GM23248 (cell line): ENCODE data around the gene GOSR1. TPM values are rescaled to one million over a fixed set of nuclear protein-coding genes. Genes with fewer than 3 reads are reported as not detected.
A peak's percentile ranks its signal among the peaks of the same experiment; 100 is the strongest.
"Not testable (repeated sequence)": the region's sequence is repeated elsewhere in the genome, so short reads cannot be mapped to it uniquely, and the experiment has no call there.

Source experiments
- DNase-seq: peaks from one replicate; pipeline ENCODE4 v3.0.0-alpha.2; 2015
- H2AFZ ChIP-seq: fragments of 200-600 bp; sonication (generic); 2 replicates; pipeline ENCODE4 v1.6.1; 2016; ENCODE audit warnings: antibody characterized with exemption
- H3F3A ChIP-seq: fragments of 200-600 bp; sonication (generic); 2 replicates; pipeline ENCODE4 v1.6.1; 2016; ENCODE audit warnings: mild to moderate bottlenecking, antibody characterized with exemption, mixed run types; ENCODE audit not compliant: insufficient read depth
- H3K27ac ChIP-seq: fragments of 200-600 bp; sonication (generic); 2 replicates; pipeline ENCODE4 v1.5.1; 2016; ENCODE audit warnings: mild to moderate bottlenecking
- H3K27me3 ChIP-seq: fragments of 200-600 bp; sonication (generic); replicated peaks from 2 replicates; pipeline ENCODE4 v1.6.1; 2016; ENCODE audit warnings: mild to moderate bottlenecking; ENCODE audit not compliant: insufficient read depth
- H3K36me3 ChIP-seq: fragments of 200-600 bp; sonication (generic); 2 replicates; pipeline ENCODE4 v1.6.1; 2016; ENCODE audit warnings: low read depth, mild to moderate bottlenecking
- H3K4me1 ChIP-seq: fragments of 200-600 bp; sonication (generic); 2 replicates; pipeline ENCODE4 v1.6.1; 2016; ENCODE audit warnings: mild to moderate bottlenecking; ENCODE audit not compliant: insufficient read depth
- H3K4me2 ChIP-seq: fragments of 200-600 bp; sonication (generic); one replicate; pipeline ENCODE4 v1.6.1; 2016; ENCODE audit warnings: mild to moderate bottlenecking; ENCODE audit not compliant: unreplicated experiment
- H3K4me3 ChIP-seq: fragments of 200-600 bp; sonication (generic); 2 replicates; pipeline ENCODE4 v1.5.1; 2016; ENCODE audit warnings: mild to moderate bottlenecking
- H3K79me2 ChIP-seq: fragments of 200-600 bp; sonication (generic); 2 replicates; pipeline ENCODE4 v1.6.1; 2016; ENCODE audit warnings: mild to moderate bottlenecking; ENCODE audit not compliant: insufficient read depth
- H3K9ac ChIP-seq: fragments of 200-600 bp; sonication (generic); 2 replicates; pipeline ENCODE4 v1.6.1; 2016; ENCODE audit warnings: mild to moderate bottlenecking
- H3K9me2 ChIP-seq: fragments of 200-600 bp; sonication (generic); 2 replicates; pipeline ENCODE4 v1.6.1; 2016; ENCODE audit warnings: mixed run types, mild to moderate bottlenecking, moderate library complexity; ENCODE audit not compliant: insufficient read depth
- H3K9me3 ChIP-seq: fragments of 200-600 bp; sonication (generic); one replicate; pipeline ENCODE4 v1.6.1; 2017; ENCODE audit warnings: low read depth
- H4K20me1 ChIP-seq: fragments of 200-600 bp; sonication (generic); 2 replicates; pipeline ENCODE4 v1.6.0; 2016; ENCODE audit not compliant: insufficient read depth
- EZH2 ChIP-seq: fragments of 200-600 bp; sonication (generic); IDR thresholded peaks from 2 replicates; pipeline ENCODE4 v1.6.1; 2018; ENCODE audit warnings: antibody characterized with exemption, mild to moderate bottlenecking; ENCODE audit not compliant: insufficient read depth, poor library complexity, severe bottlenecking
- EZH2phosphoT487 ChIP-seq: fragments of 200-600 bp; sonication (generic); IDR thresholded peaks from 2 replicates; pipeline ENCODE4 v1.6.1; 2018; ENCODE audit warnings: antibody characterized with exemption, moderate library complexity, mild to moderate bottlenecking, low read depth; ENCODE audit not compliant: insufficient read depth
- whole genome bisulfite sequencing, 2 experiments: methylation state at CpG; one replicate each; pipeline ENCODE4 v1.1.6; 2015 to 2017; ENCODE audit warnings: low lambda C conversion rate in 2 of 2, low coverage in 1 of 2; ENCODE audit errors: missing lambda C conversion rate in 2 of 2; 5-methylcytosine and 5-hydroxymethylcytosine counted together
- in situ Hi-C: fragments of 300-500 bp; cut with MboI; formaldehyde crosslinking; loops from 2 replicates; pipeline ENCODE4 v1.15.0; 2020
- polyA plus RNA-seq: library from polyadenylated mRNA; unstranded; fragments of >200 nt; fragmentation: Nextera tagmentation; extraction: Ambion mirVana; gene quantifications from 2 replicates; pipeline ENCODE4 v1.2.1, GENCODE V29; 2016
- total RNA-seq: library from RNA; depleted of rRNA; stranded (reverse); fragments of >200 nt; shearing (Covaris generic); gene quantifications from 2 replicates; pipeline ENCODE4 v1.2.3, GENCODE V29; 2014

GOSR1 gene
- total and polyA plus RNA-seq, 2 experiments from 2014 or later = 20.2 to 44.8 TPM

GRCh38 chr17:30526401-30526800, 49.2 kb downstream of the GOSR1 start:
- in situ Hi-C loops = no loop called here
- Histone ChIP-seq H3K27me3 (no peaks in the 10 kb centered on the region), H3K4me1 (peaks cover 24% of the 10 kb centered on the region), H3K9ac (no peak overlapping the region), H3K4me2 (no peak overlapping the region), H3K4me3 (no peak overlapping the region), H2AFZ (no peak overlapping the region), H3F3A (peaks cover 12% of the 10 kb centered on the region), H3K27ac (no peak overlapping the region), H3K9me3 (no peaks in the 10 kb centered on the region), H3K36me3 (peaks cover 6% of the 10 kb centered on the region), H4K20me1 (no peaks in the 10 kb centered on the region), H3K9me2 (no peaks in the 10 kb centered on the region), H3K79me2 (peaks cover 34% of the 10 kb centered on the region)
- 95 to 99% methylated on average over 2 of the region's 2 CpGs for WGBS, 2 experiments
- no peak for DNase-seq
- TF ChIP-seq EZH2 (no peak), EZH2phosphoT487 (no peak)

- H4K20me1 ChIP-seq, H2AFZ ChIP-seq, H3K4me3 ChIP-seq, H3K36me3 ChIP-seq, in situ Hi-C loops, H3F3A ChIP-seq, H3K27ac ChIP-seq, H3K4me2 ChIP-seq, H3K9me2 ChIP-seq, H3K9ac ChIP-seq, H3K9me3 ChIP-seq, DNase-seq, H3K27me3 ChIP-seq: not testable (repeated sequence)
- WGBS, 2 experiments = 85 to 89% methylated on average over 5 of the region's 5 CpGs
- Histone ChIP-seq H3K4me1 (peaks cover 22% of the 10 kb centered on the region), H3K79me2 (peaks cover 24% of the 10 kb centered on the region)
Observed at GRCh38 chr17:30528701-30529100, 51.5 kb downstream of the GOSR1 start.

- Histone ChIP-seq H3K4me1 (peaks cover 12% of the 10 kb centered on the region), H3K27ac (0 out of 2 replicates have a peak overlapping the region, but pooled peaks have one; percentile 20), H3K9me3 (no peaks in the 10 kb centered on the region), H3K9me2 (no peaks in the 10 kb centered on the region), H2AFZ (no peak overlapping the region), H3F3A (no peaks in the 10 kb centered on the region), H3K27me3 (no peaks in the 10 kb centered on the region), H3K79me2 (peaks cover 10% of the 10 kb centered on the region; the same call in 1 of the 2 replicates), H3K36me3 (no peaks in the 10 kb centered on the region), H3K4me2 (peak overlapping the region; percentile 47), H3K9ac (no peak overlapping the region), H3K4me3 (no peak overlapping the region), H4K20me1 (no peaks in the 10 kb centered on the region)
- peak; percentile 79 for DNase-seq
- WGBS, 2 experiments = 91 to 95% methylated on average over 2 of the region's 2 CpGs
- in situ Hi-C loops = loop anchor here (10.0 kb wide), 1 partner anchor 56 kb away; the partner anchor contains the start of gene GOSR1
- no peak for TF ChIP-seq EZH2phosphoT487
Observed at GRCh38 chr17:30530346-30531025, 53.3 kb downstream of the GOSR1 start.

GRCh38 chr17:30532871-30533270, 55.7 kb downstream of the GOSR1 start:
- H3K4me3 ChIP-seq = no peak overlapping the region
- no peak for DNase-seq
- H3K79me2 ChIP-seq = no peaks in the 10 kb centered on the region
- 83 to 92% methylated on average over 2 of the region's 2 CpGs for WGBS, 2 experiments
- no peak overlapping the region for H3K4me2 ChIP-seq
- H3K9me2 ChIP-seq = no peaks in the 10 kb centered on the region
- no peaks in the 10 kb centered on the region for H3K36me3 ChIP-seq
- H3K9me3 ChIP-seq = no peaks in the 10 kb centered on the region
- H2AFZ ChIP-seq = no peak overlapping the region
- H3K27ac ChIP-seq = no peak overlapping the region
- no peaks in the 10 kb centered on the region for H4K20me1 ChIP-seq
- H3K9ac ChIP-seq = no peak overlapping the region
- peaks cover 12% of the 10 kb centered on the region for H3K4me1 ChIP-seq
- H3K27me3 ChIP-seq = no peaks in the 10 kb centered on the region
- TF ChIP-seq EZH2 (no peak), EZH2phosphoT487 (no peak)
- no peaks in the 10 kb centered on the region for H3F3A ChIP-seq
- in situ Hi-C loops = loop anchor here (10.0 kb wide), 1 partner anchor 58 kb away; the partner anchor contains the start of gene GOSR1

- no peak overlapping the region for H3K9ac ChIP-seq
- H3K27me3 ChIP-seq = no peaks in the 10 kb centered on the region
- 80 to 86% methylated on average over 10 to 12 of the region's 12 CpGs for WGBS, 2 experiments
- in situ Hi-C loops = loop anchor here (10.0 kb wide), 1 partner anchor 59 kb away; the partner anchor contains the start of gene GOSR1
- peaks cover 12% of the 10 kb centered on the region for H3K4me1 ChIP-seq
- H3K4me2 ChIP-seq = no peak overlapping the region
- no peak overlapping the region for H3K27ac ChIP-seq
- no peak for DNase-seq
- no peak for TF ChIP-seq EZH2phosphoT487
- TF ChIP-seq EZH2 = no peak
- H3F3A ChIP-seq = no peaks in the 10 kb centered on the region
- no peaks in the 10 kb centered on the region for H3K79me2 ChIP-seq
- no peaks in the 10 kb centered on the region for H4K20me1 ChIP-seq
- no peak overlapping the region for H3K4me3 ChIP-seq
- H3K9me2 ChIP-seq = no peaks in the 10 kb centered on the region
- H3K9me3 ChIP-seq = no peaks in the 10 kb centered on the region
- H2AFZ ChIP-seq = no peak overlapping the region
- no peaks in the 10 kb centered on the region for H3K36me3 ChIP-seq
Observed at GRCh38 chr17:30534298-30534697, 57.1 kb downstream of the GOSR1 start.
